Subcutaneous abdominal adipose tissue (tissue), 5 donors: Measurements from ENCODE around the gene ELL2.

Experiments used
- H3K27ac ChIP-seq: one replicate; pipeline ENCODE4 v1.7.0; 2013; ENCODE audit warnings: low read depth, mild to moderate bottlenecking, inconsistent platforms, low read length, moderate library complexity
- H3K27me3 ChIP-seq, 5 donors: one replicate each; pipeline ENCODE4 v1.7.0; 2013; ENCODE audit warnings: low read length in 5 of 5, inconsistent platforms in 1 of 5; ENCODE audit not compliant: control insufficient read depth in 5 of 5, insufficient read depth in 4 of 5
- H3K36me3 ChIP-seq, 5 donors: one replicate each; pipeline ENCODE4 v1.7.0; 2013; ENCODE audit warnings: low read length in 5 of 5; ENCODE audit not compliant: control insufficient read depth in 5 of 5, insufficient read depth in 5 of 5
- H3K4me1 ChIP-seq, 5 donors: one replicate each; pipeline ENCODE4 v1.7.0; 2013; ENCODE audit warnings: low read length in 5 of 5, mild to moderate bottlenecking in 3 of 5, moderate library complexity in 1 of 5; ENCODE audit not compliant: control insufficient read depth in 5 of 5, insufficient read depth in 5 of 5
- H3K4me3 ChIP-seq, 5 donors: one replicate each; pipeline ENCODE4 v1.7.0; 2013; ENCODE audit warnings: low read length in 5 of 5, low read depth in 1 of 5
- H3K9ac ChIP-seq, 5 donors: one replicate each; pipeline ENCODE4 v1.7.0; 2013; ENCODE audit warnings: low read length in 5 of 5, mild to moderate bottlenecking in 4 of 5, moderate library complexity in 3 of 5
- H3K9me3 ChIP-seq, 5 donors: one replicate each; pipeline ENCODE4 v1.7.0; 2013; ENCODE audit warnings: low read length in 5 of 5; ENCODE audit not compliant: control insufficient read depth in 5 of 5
- donor health status: healthy.
- donor health status: healthy.
- donor health status: healthy.
- donor health status: healthy.
- donor health status: healthy.

The ELL2 gene

DNA sequence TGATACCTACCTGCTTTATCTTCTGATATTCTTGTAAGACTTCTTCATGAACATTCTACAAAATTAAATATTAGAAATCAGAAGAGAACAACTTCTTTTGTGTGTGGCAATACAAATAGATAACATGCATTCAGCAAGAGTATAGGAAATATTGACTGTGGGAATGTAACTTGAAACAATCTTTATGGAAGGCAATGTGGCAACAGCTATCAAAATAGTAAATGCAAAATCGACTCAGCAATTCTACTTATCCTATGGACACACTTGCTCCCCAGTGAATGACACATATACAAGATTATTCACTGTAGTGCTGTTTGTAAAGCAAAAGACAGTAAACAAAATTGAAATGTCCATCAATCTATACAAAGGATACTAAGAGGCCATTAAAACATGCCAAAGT lies 72.6 kb downstream of the ELL2 start:
- H3K4me3 ChIP-seq, result no peak overlapping the region
- no peaks in the 10 kb centered on the region for H3K27me3 ChIP-seq
- no peak overlapping the region for H3K27ac ChIP-seq
- H3K36me3 ChIP-seq, result peaks cover 27 to 50% (median 33%) of the 10 kb centered on the region in 5 donors
- H3K9ac ChIP-seq, result no peak overlapping the region
- H3K4me1 ChIP-seq, result peaks cover 0 to 3% (median 0%) of the 10 kb centered on the region in 5 donors
- no peaks in the 10 kb centered on the region for H3K9me3 ChIP-seq

GRCh38 chr5:95887977-95888376 lies 73.7 kb downstream of the ELL2 start:
- Histone ChIP-seq H3K36me3 (peaks cover 27 to 50% (median 33%) of the 10 kb centered on the region in 5 donors), H3K4me1 (peaks cover 0 to 11% (median 2%) of the 10 kb centered on the region in 5 donors), H3K27me3 (no peaks in the 10 kb centered on the region), H3K4me3 (no peak overlapping the region), H3K9ac (no peak overlapping the region), H3K27ac (no peak overlapping the region), H3K9me3 (no peaks in the 10 kb centered on the region)

DNA sequence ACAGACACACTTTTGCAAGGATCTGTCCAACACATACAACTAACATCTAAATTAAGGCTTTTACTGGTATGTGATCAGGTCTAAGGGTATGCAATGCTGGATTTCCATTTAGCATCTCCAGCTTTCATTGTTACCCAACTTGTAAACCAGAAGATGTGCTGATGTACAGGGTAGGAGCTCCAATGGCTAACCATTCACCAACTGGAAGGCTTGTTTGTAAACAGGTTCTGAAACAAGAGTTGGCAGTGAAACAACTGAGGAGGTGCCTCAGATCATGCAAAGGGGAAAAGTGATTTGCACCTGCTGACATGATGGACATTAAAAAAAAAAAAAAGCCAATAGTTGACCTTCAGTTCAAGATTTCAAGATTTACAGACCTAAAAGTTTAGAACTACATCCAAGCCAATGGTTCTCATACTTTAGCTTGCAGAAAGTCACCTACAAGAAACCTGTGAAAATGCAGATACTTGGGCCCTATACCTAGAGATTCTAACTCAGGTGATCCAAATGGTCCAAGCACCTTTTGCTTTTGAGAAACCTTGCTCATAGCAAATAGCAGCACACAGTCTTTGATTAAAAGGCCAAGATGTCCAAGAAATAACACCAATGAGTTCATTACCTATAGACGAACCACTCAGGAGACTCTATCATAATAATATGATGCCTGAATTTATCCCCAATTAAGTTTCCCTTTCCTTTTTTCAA lies 75.2 kb downstream of the ELL2 start:
- H3K9me3 ChIP-seq, result no peaks in the 10 kb centered on the region
- no peak overlapping the region for H3K9ac ChIP-seq
- H3K27me3 ChIP-seq, result no peaks in the 10 kb centered on the region
- H3K4me1 ChIP-seq, result peaks cover 0 to 12% (median 8%) of the 10 kb centered on the region in 5 donors
- peaks cover 25 to 47% (median 28%) of the 10 kb centered on the region in 5 donors for H3K36me3 ChIP-seq
- H3K4me3 ChIP-seq, result no peak overlapping the region
- no peak overlapping the region for H3K27ac ChIP-seq

DNA sequence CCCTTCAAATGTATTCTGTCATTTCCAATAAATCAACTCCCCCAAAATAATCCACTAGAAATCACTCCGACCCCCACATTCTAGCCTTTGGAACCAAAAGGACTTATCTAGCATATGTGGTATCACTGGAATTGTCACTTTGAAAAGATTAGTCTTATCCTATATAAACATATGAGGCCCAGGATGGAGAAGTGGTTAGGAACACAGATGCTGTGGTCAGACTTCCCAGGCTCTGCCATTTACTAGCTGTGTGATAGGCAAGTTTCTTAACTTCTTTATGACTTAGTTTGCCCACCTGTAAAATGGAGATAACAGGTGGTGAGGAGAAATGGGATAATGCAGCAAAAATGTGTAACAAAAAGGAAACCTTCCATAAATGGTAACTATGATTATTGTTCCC lies 77.1 kb downstream of the ELL2 start:
- peak overlapping the region; percentile 3 for H3K27ac ChIP-seq
- peak overlapping the region in 1 of 5 donors; percentile 34 for H3K9ac ChIP-seq

DNA sequence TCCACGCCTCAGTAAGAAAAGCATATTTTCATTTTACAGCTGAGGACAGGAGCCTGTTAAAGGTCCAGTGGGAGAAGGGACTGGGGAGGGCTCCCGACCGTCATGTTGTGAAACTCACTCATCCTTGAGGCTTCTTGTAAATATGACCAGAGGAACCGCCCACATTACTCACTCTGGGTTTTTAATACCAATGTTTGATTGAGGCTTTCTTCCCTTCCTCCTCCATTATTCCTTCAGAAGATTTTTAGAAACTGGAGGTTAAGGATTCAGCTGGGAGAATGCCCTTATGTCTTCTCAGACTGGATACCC lies 77.7 kb downstream of the ELL2 start:
- Histone ChIP-seq H3K4me3 (no peak overlapping the region), H3K4me1 (peaks cover 0 to 12% (median 8%) of the 10 kb centered on the region in 5 donors), H3K27ac (peak overlapping the region; percentile 3), H3K9ac (peak overlapping the region in 1 of 5 donors; percentile 34), H3K36me3 (peaks cover 5 to 24% (median 9%) of the 10 kb centered on the region in 5 donors), H3K27me3 (no peaks in the 10 kb centered on the region), H3K9me3 (no peaks in the 10 kb centered on the region)

More for the DNA sequence above, 77.1 kb downstream of the ELL2 start:
- no peaks in the 10 kb centered on the region for H3K9me3 ChIP-seq
- no peaks in the 10 kb centered on the region for H3K27me3 ChIP-seq
- H3K4me3 ChIP-seq, result no peak overlapping the region
- H3K4me1 ChIP-seq, result peaks cover 0 to 12% (median 8%) of the 10 kb centered on the region in 5 donors
- peaks cover 7 to 30% (median 12%) of the 10 kb centered on the region in 5 donors for H3K36me3 ChIP-seq

DNA sequence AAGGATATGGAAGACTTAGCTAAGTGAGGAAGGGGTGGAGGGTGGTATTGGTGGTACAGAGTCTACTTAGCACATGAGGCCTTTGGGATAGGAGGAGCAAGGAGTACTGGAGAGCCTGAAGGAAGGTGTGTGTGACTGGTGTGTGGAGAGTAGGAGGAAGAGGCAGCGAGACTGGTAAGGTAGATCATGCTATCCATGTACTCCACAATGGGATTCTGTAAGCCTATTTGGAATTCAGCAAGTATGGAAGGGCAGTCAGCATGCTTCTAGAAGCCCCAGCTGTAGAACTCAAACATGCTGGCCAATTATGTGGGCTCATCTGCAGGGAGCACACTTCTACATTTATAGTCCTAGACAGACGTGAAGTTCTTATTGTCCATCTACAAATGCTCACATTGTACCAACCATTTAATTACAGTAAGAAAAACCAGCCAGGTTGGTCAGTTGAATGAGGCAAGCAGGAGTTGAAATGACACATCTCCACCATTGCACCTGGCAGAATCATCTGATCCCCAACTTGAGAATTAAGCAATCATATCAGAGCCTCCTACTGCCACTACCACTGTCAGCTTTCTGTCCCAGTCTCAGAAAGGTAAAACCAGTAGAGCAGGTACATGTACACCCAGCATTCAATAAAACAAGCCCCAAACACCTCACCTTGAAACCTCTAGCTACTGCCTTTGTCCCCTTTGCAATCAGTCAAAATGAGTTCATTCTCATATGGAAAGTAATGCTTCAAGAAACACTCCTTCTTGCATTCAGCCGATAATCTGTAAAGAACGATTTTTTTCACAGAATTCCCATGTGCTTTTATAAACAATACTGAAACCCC lies 78.2 kb downstream of the ELL2 start:
- Histone ChIP-seq H3K36me3 (peaks cover 4 to 19% (median 6%) of the 10 kb centered on the region in 5 donors), H3K4me3 (no peak overlapping the region), H3K9ac (no peak overlapping the region), H3K9me3 (no peaks in the 10 kb centered on the region), H3K4me1 (peaks cover 0 to 12% (median 8%) of the 10 kb centered on the region in 5 donors), H3K27ac (no peak overlapping the region), H3K27me3 (no peaks in the 10 kb centered on the region)

DNA sequence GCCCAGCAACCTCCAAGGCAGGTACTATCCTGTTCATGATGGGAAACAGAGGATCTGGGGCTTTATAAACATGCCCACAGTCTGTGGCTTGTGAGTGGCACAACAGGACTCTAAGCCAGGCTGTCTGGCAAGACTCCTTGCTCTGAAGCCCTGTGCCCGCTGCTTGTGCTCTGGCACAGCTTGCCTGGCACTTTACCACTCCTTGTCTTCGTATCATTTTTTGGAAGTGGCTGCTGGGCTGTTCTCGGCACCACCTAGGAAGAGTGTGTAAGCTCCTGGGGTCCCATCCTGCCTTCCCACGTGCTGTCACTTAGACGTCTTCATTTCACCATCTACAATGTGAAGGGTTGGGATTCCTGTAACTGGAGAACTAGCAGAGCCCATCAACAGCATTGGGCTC lies 79.8 kb downstream of the ELL2 start:
- peaks cover 2 to 16% (median 4%) of the 10 kb centered on the region in 5 donors for H3K36me3 ChIP-seq
- H3K27me3 ChIP-seq, result no peaks in the 10 kb centered on the region
- no peak overlapping the region for H3K27ac ChIP-seq
- no peak overlapping the region for H3K4me3 ChIP-seq
- H3K9ac ChIP-seq, result no peak overlapping the region
- peaks cover 0 to 12% (median 8%) of the 10 kb centered on the region in 5 donors for H3K4me1 ChIP-seq
- no peaks in the 10 kb centered on the region for H3K9me3 ChIP-seq

GRCh38 chr5:95880081-95880926 lies 81.3 kb downstream of the ELL2 start:
- Histone ChIP-seq H3K27ac (no peak overlapping the region), H3K4me1 (peaks cover 0 to 12% (median 8%) of the 10 kb centered on the region in 5 donors), H3K9ac (no peak overlapping the region), H3K27me3 (no peaks in the 10 kb centered on the region), H3K36me3 (peaks cover 0 to 2% (median 0%) of the 10 kb centered on the region in 5 donors), H3K4me3 (no peak overlapping the region), H3K9me3 (no peaks in the 10 kb centered on the region)

- Histone ChIP-seq H3K27ac (no peak overlapping the region), H3K9me3 (no peaks in the 10 kb centered on the region), H3K27me3 (no peaks in the 10 kb centered on the region), H3K9ac (no peak overlapping the region), H3K4me3 (no peak overlapping the region), H3K36me3 (no peaks in the 10 kb centered on the region), H3K4me1 (peaks cover 0 to 12% (median 8%) of the 10 kb centered on the region in 5 donors)
Measured at GRCh38 chr5:95879661-95880060, 82.0 kb downstream of the ELL2 start.
